Neural crest cell (in vitro differentiated cells): ENCODE data around the gene LRRC18. TPM values are rescaled to one million over a fixed set of nuclear protein-coding genes. Genes with fewer than 3 reads are reported as not detected.

Experiments
- DNase-seq: peaks from one replicate; pipeline ENCODE4 v3.0.0; 2021; ENCODE audit warnings: low read depth, mixed read lengths, low spot score
- H3K27ac Mint-ChIP-seq: one replicate; pipeline ENCODE4 v1.8.0; 2021; ENCODE audit warnings: mild to moderate bottlenecking, mixed read lengths; ENCODE audit not compliant: unreplicated experiment
- H3K27me3 Mint-ChIP-seq: 2 replicates; pipeline ENCODE4 v1.8.0; 2021; ENCODE audit warnings: low read depth, mild to moderate bottlenecking, mixed read lengths
- H3K36me3 Mint-ChIP-seq: 2 replicates; pipeline ENCODE4 v1.8.0; 2021; ENCODE audit warnings: low read depth, mild to moderate bottlenecking, mixed read lengths
- H3K4me1 Mint-ChIP-seq: 2 replicates; pipeline ENCODE4 v1.8.0; 2021; ENCODE audit warnings: mixed read lengths
- H3K4me3 Mint-ChIP-seq: one replicate; pipeline ENCODE4 v1.8.0; 2021; ENCODE audit warnings: mild to moderate bottlenecking, mixed read lengths
- H3K9me3 Mint-ChIP-seq: 2 replicates; pipeline ENCODE4 v1.8.0; 2021; ENCODE audit warnings: mixed read lengths
- CTCF ChIP-seq: fragments of 200-600 bp; sonication (generic); conservative IDR thresholded peaks from 2 replicates; pipeline ENCODE4 v1.5.0; 2021; ENCODE audit warnings: antibody characterized with exemption, mild to moderate bottlenecking
- total RNA-seq: library from RNA; stranded (reverse); gene quantifications from 2 replicates; pipeline ENCODE4 v1.2.1, GENCODE V29; 2021

The LRRC18 gene
- total RNA-seq, 1 donor from 2014 or later: not detected

GRCh38 chr10:48951707-48952106 is 12.1 kb upstream of the LRRC18 start:
- no peaks in the 10 kb centered on the region for H3K4me1 Mint-ChIP-seq
- no peak for DNase-seq
- no peak overlapping the region for H3K27ac Mint-ChIP-seq
- no peak overlapping the region for H3K4me3 Mint-ChIP-seq
- no peaks in the 10 kb centered on the region for H3K9me3 Mint-ChIP-seq
- H3K36me3 Mint-ChIP-seq: no peaks in the 10 kb centered on the region
- TF ChIP-seq CTCF: no peak
- no peaks in the 10 kb centered on the region for H3K27me3 Mint-ChIP-seq

- Mint-ChIP-seq H3K27ac (no peak overlapping the region), H3K36me3 (no peaks in the 10 kb centered on the region), H3K9me3 (no peaks in the 10 kb centered on the region), H3K4me3 (no peak overlapping the region), H3K4me1 (no peaks in the 10 kb centered on the region), H3K27me3 (no peaks in the 10 kb centered on the region)
- TF ChIP-seq CTCF: no peak
- DNase-seq: no peak
These were observed 8.9 kb upstream of the LRRC18 start for GRCh38 chr10:48948470-48949037.

GRCh38 chr10:48947690-48948469 is 8.2 kb upstream of the LRRC18 start:
- Mint-ChIP-seq H3K36me3 (no peaks in the 10 kb centered on the region), H3K27ac (no peak overlapping the region), H3K4me3 (no peak overlapping the region), H3K9me3 (no peaks in the 10 kb centered on the region), H3K4me1 (no peaks in the 10 kb centered on the region), H3K27me3 (no peaks in the 10 kb centered on the region)
- DNase-seq: no peak
- no peak for TF ChIP-seq CTCF

- TF ChIP-seq CTCF: no peak
- Mint-ChIP-seq H3K9me3 (no peaks in the 10 kb centered on the region), H3K27me3 (no peaks in the 10 kb centered on the region), H3K36me3 (no peaks in the 10 kb centered on the region), H3K4me3 (no peak overlapping the region), H3K27ac (peak overlapping the region; percentile 23), H3K4me1 (no peaks in the 10 kb centered on the region)
- no peak for DNase-seq
These were observed 7.4 kb upstream of the LRRC18 start for GRCh38 chr10:48946891-48947500.

- Mint-ChIP-seq H3K9me3 (no peaks in the 10 kb centered on the region), H3K27ac (no peak overlapping the region), H3K4me1 (peaks cover under 1% of the 10 kb centered on the region), H3K36me3 (no peaks in the 10 kb centered on the region), H3K27me3 (no peaks in the 10 kb centered on the region), H3K4me3 (no peak overlapping the region)
- no peak for TF ChIP-seq CTCF
- DNase-seq: no peak
These were observed 6.7 kb upstream of the LRRC18 start for GRCh38 chr10:48946332-48946731.
